OCI-LY3 (cell line): ENCODE results near the gene CAMK2D.

Experiments used
- H2AFZ ChIP-seq: fragments of 200-600, 300-600 bp; shearing (Covaris generic); 2 replicates; pipeline ENCODE4 v1.6.0; 2014; ENCODE audit warnings: antibody characterized with exemption, low read depth, low read length
- H3K27ac ChIP-seq: fragments of 200-600, 300-600 bp; sonication (generic); 2 replicates; pipeline ENCODE4 v1.5.1; 2014; ENCODE audit warnings: mild to moderate bottlenecking, low read length, moderate library complexity, mixed read lengths
- H3K27me3 ChIP-seq: fragments of 200-600, 300-600 bp; sonication (generic); 2 replicates; pipeline ENCODE4 v1.6.1; 2014; ENCODE audit warnings: low read depth, low read length, mixed read lengths
- H3K36me3 ChIP-seq: fragments of 200-600, 300-600 bp; sonication (generic); replicated peaks from 2 replicates; pipeline ENCODE3; 2014; ENCODE audit warnings: low read depth, low read length, mixed read lengths
- H3K4me1 ChIP-seq: fragments of 300-600, 200-600 bp; sonication (generic); 2 replicates; pipeline ENCODE4 v1.6.1; 2014; ENCODE audit warnings: low read length, mixed read lengths
- H3K4me2 ChIP-seq: fragments of 200-600, 300-600 bp; sonication (generic); 2 replicates; pipeline ENCODE4 v1.6.1; 2014; ENCODE audit warnings: low read length, mixed read lengths
- H3K4me3 ChIP-seq: fragments of 300-600, 200-600 bp; sonication (generic); 2 replicates; pipeline ENCODE4 v1.5.1; 2014; ENCODE audit warnings: antibody characterized with exemption, mild to moderate bottlenecking, low read length, moderate library complexity
- H3K79me2 ChIP-seq: fragments of 300-600, 200-600 bp; shearing (Covaris generic); 2 replicates; pipeline ENCODE4 v1.6.1; 2014; ENCODE audit warnings: mild to moderate bottlenecking, low read length, mixed read lengths
- H3K9ac ChIP-seq: fragments of 300-600, 200-600 bp; shearing (Covaris generic); 2 replicates; pipeline ENCODE4 v1.6.0; 2014; ENCODE audit warnings: mild to moderate bottlenecking, low read length, moderate library complexity
- H3K9me3 ChIP-seq: fragments of 200-600, 300-600 bp; shearing (Covaris generic); 2 replicates; pipeline ENCODE4 v1.6.1; 2014; ENCODE audit warnings: low read length, mixed read lengths; ENCODE audit not compliant: insufficient read depth
- H4K20me1 ChIP-seq: fragments of 200-600, 300-600 bp; sonication (generic); 2 replicates; pipeline ENCODE4 v1.6.1; 2016; ENCODE audit warnings: low read length, mixed read lengths; ENCODE audit not compliant: insufficient read depth
- EZH2phosphoT487 ChIP-seq: fragments of 200-600 bp; shearing (Covaris generic); IDR thresholded peaks from 2 replicates; pipeline ENCODE4 v1.6.1; 2018; ENCODE audit warnings: antibody characterized with exemption, mixed run types, low read depth
- TF ChIP-seq, protein P1 (sequence below): fragments of 200-600, 300-600 bp; sonication (generic); IDR thresholded peaks from 2 replicates; pipeline ENCODE4 v1.5.1; 2014; ENCODE audit warnings: antibody characterized with exemption, low read length, low read depth

Gene CAMK2D

GRCh38 chr4:113644398-113644797, 117.1 kb downstream of the CAMK2D start:
- Histone ChIP-seq H4K20me1 (no peaks in the 10 kb centered on the region), H3K79me2 (no peaks in the 10 kb centered on the region), H3K4me3 (no peak overlapping the region), H3K4me2 (no peak overlapping the region), H3K4me1 (peaks cover 22% of the 10 kb centered on the region), H3K9ac (no peak overlapping the region), H3K9me3 (no peaks in the 10 kb centered on the region), H3K27me3 (no peaks in the 10 kb centered on the region), H3K36me3 (no peaks in the 10 kb centered on the region), H2AFZ (no peak overlapping the region), H3K27ac (no peak overlapping the region)
- no peak for TF ChIP-seq EZH2phosphoT487
- TF ChIP-seq, protein P1, sequence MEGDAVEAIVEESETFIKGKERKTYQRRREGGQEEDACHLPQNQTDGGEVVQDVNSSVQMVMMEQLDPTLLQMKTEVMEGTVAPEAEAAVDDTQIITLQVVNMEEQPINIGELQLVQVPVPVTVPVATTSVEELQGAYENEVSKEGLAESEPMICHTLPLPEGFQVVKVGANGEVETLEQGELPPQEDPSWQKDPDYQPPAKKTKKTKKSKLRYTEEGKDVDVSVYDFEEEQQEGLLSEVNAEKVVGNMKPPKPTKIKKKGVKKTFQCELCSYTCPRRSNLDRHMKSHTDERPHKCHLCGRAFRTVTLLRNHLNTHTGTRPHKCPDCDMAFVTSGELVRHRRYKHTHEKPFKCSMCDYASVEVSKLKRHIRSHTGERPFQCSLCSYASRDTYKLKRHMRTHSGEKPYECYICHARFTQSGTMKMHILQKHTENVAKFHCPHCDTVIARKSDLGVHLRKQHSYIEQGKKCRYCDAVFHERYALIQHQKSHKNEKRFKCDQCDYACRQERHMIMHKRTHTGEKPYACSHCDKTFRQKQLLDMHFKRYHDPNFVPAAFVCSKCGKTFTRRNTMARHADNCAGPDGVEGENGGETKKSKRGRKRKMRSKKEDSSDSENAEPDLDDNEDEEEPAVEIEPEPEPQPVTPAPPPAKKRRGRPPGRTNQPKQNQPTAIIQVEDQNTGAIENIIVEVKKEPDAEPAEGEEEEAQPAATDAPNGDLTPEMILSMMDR, result no peak

DNA sequence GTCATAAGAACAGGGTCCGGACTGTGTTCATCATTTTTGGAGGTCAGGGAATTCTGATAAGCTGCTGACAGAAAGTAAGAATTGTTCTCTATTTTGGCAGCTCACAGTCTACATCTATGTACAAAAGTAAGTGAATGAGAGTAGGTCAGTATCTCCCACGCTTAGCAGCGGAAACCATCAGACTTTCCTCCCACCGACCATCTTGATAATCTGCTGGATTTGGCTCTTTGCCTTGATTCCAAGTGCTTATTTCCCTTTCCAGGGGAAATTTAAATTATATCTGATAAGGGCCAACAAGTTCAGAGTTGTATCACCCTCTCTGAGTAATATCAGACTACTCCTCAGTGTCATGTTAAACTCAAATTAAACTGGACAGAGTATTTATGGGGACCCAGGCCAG, 118.0 kb downstream of the CAMK2D start:
- Histone ChIP-seq H3K36me3 (no peaks in the 10 kb centered on the region), H3K4me1 (peaks cover 31% of the 10 kb centered on the region), H3K27ac (no peak overlapping the region), H3K27me3 (no peaks in the 10 kb centered on the region), H3K4me2 (no peak overlapping the region), H3K79me2 (no peaks in the 10 kb centered on the region), H3K4me3 (no peak overlapping the region), H3K9ac (no peak overlapping the region), H3K9me3 (no peaks in the 10 kb centered on the region), H4K20me1 (no peaks in the 10 kb centered on the region), H2AFZ (no peak overlapping the region)
- TF ChIP-seq EZH2phosphoT487, result no peak
- TF ChIP-seq, protein P1, result no peak

DNA sequence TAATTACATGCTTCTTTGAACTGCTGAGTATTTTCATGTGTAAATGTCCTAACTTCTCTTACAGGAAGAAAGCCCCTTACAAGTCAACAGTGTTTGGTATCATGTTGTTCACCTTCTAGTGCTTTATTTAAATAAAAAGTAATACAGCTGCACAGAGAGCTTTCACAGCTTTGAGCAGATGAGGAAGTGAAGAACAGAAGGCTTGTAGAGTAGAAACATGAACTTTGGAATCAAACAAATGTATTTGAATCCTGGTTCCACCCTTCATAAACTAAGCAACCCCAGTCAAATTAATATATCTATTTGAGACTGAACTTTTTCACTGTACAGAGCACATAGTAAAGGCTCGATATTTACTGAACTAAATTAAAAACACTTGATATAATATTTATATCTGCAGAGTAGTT, 120.5 kb downstream of the CAMK2D start:
- H3K9me3 ChIP-seq, result no peaks in the 10 kb centered on the region
- peak overlapping the region; percentile 29; the same call in 1 of the 2 replicates for H3K9ac ChIP-seq
- no peaks in the 10 kb centered on the region for H3K79me2 ChIP-seq
- TF ChIP-seq, protein P1, result no peak
- TF ChIP-seq EZH2phosphoT487, result no peak
- peaks cover 54% of the 10 kb centered on the region for H3K4me1 ChIP-seq
- no peaks in the 10 kb centered on the region for H4K20me1 ChIP-seq
- peak overlapping the region; percentile 60 for H3K4me2 ChIP-seq
- no peaks in the 10 kb centered on the region for H3K36me3 ChIP-seq
- H3K27ac ChIP-seq, result peak overlapping the region; percentile 72
- peak overlapping the region; percentile 11 for H3K4me3 ChIP-seq
- H3K27me3 ChIP-seq, result no peaks in the 10 kb centered on the region
- no peak overlapping the region for H2AFZ ChIP-seq

DNA sequence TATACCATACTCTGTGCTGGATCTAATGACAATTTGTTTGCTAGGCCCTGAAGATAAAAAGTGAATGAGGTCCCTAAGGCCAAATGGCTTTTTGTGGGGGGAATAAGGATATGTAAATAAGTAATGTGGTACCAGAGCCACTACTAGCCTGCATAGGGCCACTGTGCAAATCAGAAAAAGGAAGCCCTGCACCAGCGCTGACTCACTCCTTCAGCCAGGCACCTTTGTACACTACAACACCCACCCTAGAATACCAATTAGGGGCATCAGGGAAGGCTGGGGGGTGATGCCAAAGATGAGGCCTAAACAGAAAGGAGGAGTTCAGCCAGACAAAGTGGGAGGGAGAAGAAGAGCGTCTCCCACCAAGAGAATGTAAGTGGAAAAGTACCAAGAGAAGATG, 122.2 kb downstream of the CAMK2D start:
- H3K79me2 ChIP-seq, result no peaks in the 10 kb centered on the region
- no peaks in the 10 kb centered on the region for H4K20me1 ChIP-seq
- H3K27me3 ChIP-seq, result no peaks in the 10 kb centered on the region
- H3K4me1 ChIP-seq, result peaks cover 56% of the 10 kb centered on the region
- no peak overlapping the region for H2AFZ ChIP-seq
- peak overlapping the region; percentile 60 for H3K4me2 ChIP-seq
- H3K4me3 ChIP-seq, result no peak overlapping the region
- H3K9me3 ChIP-seq, result no peaks in the 10 kb centered on the region
- no peak for TF ChIP-seq EZH2phosphoT487
- TF ChIP-seq, protein P1, result no peak
- 0 out of 2 replicates have a peak overlapping the region, but pooled peaks have one; percentile 13 for H3K9ac ChIP-seq
- H3K27ac ChIP-seq, result peak overlapping the region; percentile 72
- no peaks in the 10 kb centered on the region for H3K36me3 ChIP-seq
